ENCODE results near the gene FAM43A.

FAM43A gene

DNA sequence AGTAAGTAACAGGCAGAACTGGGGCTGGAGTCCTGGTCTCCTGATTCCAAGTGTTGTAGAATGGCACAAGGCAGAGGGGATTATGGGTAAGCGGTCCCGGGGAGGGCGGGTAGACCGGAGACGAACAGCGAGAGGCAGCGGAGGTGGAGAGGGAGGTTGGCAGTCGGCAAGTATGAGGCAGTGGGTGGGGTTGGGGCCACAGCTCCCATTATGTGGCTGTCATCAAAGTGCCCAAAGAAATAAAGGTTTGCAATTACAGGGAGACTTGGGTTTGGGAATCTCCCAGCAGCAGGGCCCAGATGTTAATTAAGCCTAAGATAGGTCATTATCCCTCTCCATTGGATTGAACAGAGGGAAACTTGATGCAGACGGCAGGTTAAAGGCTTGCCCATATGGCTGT is 16.9 kb downstream of the FAM43A start:
- in situ Hi-C loops (cut with HindIII; ENCODE audit: low sequenced_read_pairs), result no loop called here
- H3K4me3 ChIP-seq (ENCODE audit: low read depth, low read length), result no peak overlapping the region
- TF ChIP-seq, protein P1, sequence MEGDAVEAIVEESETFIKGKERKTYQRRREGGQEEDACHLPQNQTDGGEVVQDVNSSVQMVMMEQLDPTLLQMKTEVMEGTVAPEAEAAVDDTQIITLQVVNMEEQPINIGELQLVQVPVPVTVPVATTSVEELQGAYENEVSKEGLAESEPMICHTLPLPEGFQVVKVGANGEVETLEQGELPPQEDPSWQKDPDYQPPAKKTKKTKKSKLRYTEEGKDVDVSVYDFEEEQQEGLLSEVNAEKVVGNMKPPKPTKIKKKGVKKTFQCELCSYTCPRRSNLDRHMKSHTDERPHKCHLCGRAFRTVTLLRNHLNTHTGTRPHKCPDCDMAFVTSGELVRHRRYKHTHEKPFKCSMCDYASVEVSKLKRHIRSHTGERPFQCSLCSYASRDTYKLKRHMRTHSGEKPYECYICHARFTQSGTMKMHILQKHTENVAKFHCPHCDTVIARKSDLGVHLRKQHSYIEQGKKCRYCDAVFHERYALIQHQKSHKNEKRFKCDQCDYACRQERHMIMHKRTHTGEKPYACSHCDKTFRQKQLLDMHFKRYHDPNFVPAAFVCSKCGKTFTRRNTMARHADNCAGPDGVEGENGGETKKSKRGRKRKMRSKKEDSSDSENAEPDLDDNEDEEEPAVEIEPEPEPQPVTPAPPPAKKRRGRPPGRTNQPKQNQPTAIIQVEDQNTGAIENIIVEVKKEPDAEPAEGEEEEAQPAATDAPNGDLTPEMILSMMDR (IDR thresholded peaks at IDR 0.05; ENCODE audit: low read depth, low read length), result no peak
- no peak for DNase-seq (ENCODE audit: low read depth, low spot score)

DNA sequence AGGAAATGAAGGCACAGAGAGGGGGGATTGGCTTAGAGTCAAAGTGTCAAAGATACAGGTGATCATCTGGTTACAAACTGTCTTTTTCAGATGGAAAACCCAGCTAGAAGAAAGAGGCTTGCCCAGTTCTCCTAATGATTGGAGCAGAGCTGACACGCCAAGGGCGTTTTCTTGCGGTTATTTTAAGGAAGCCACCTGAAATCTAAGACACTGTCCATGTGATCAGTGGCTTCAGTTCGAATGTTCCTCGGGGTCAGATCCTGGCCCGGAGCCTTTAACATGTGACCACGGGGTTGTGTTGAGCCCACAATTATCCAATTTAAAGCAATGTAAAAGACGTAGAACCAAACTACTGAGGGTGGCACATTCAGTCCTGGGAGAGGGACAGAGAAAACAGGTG is 19.5 kb downstream of the FAM43A start:
- no peak overlapping the region for H3K4me3 ChIP-seq (ENCODE audit: low read depth, low read length)
- DNase-seq (ENCODE audit: low read depth, low spot score), result no peak
- TF ChIP-seq, protein P1 (IDR thresholded peaks at IDR 0.05; ENCODE audit: low read depth, low read length), result no peak
- in situ Hi-C loops (cut with HindIII; ENCODE audit: low sequenced_read_pairs), result no loop called here

DNA sequence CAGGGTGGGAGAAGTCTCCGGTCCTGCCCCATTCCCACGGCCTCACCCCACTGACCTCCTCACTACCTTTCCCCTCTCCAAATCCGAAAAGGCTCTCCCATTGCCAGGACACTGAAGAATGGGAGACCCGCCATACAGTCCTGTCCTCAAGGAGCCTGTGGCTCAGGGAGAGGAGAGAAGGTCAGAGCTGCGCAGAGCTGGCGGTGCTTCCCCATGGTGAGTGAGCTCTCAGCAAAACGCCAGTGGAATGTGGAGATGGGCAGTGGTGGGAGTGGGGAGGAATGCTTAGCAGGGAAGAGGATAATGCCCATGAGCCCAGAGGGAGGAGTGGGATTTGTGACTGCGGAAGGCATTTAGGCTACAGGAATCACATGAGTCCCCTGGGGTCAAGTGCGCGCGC is 20.1 kb downstream of the FAM43A start:
- TF ChIP-seq, protein P1 (IDR thresholded peaks at IDR 0.05; ENCODE audit: low read depth, low read length), result no peak
- no peak overlapping the region for H3K4me3 ChIP-seq (ENCODE audit: low read depth, low read length)
- in situ Hi-C loops (cut with HindIII; ENCODE audit: low sequenced_read_pairs), result no loop called here
- DNase-seq (ENCODE audit: low read depth, low spot score), result no peak

DNA sequence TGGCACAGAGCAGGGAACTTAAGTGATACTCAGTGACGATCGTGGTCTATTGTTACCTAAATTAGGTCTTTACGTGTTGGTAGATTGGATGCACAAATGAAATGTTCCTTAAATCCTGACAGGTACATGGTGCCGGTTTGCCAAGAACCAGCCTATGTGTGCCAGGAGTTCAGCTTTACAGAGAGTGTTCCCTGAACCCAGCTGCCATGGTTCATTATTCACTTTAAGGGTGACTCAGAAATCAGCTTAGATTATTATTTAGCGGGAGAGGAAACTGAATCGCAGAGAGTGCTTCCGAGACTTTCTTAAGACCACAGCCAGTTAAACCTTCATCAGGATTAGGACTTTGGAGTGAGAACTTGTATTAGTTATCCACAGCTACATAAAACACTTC is 21.5 kb downstream of the FAM43A start:
- in situ Hi-C loops (cut with HindIII; ENCODE audit: low sequenced_read_pairs), result no loop called here
- H3K4me3 ChIP-seq (ENCODE audit: low read depth, low read length), result no peak overlapping the region
- TF ChIP-seq, protein P1 (IDR thresholded peaks at IDR 0.05; ENCODE audit: low read depth, low read length), result no peak
- DNase-seq (ENCODE audit: low read depth, low spot score), result peak; percentile 49

GRCh38 chr3:194711286-194711685 is 25.6 kb downstream of the FAM43A start:
- in situ Hi-C loops (cut with HindIII; ENCODE audit: low sequenced_read_pairs), result no loop called here
- TF ChIP-seq, protein P1 (IDR thresholded peaks at IDR 0.05; ENCODE audit: low read depth, low read length), result no peak

GRCh38 chr3:194711913-194712312 is 26.2 kb downstream of the FAM43A start:
- TF ChIP-seq, protein P1 (IDR thresholded peaks at IDR 0.05; ENCODE audit: low read depth, low read length), result no peak
- DNase-seq (ENCODE audit: low read depth, low spot score), result peak; percentile 94
- in situ Hi-C loops (cut with HindIII; ENCODE audit: low sequenced_read_pairs), result no loop called here
- H3K4me3 ChIP-seq (ENCODE audit: low read depth, low read length), result no peak overlapping the region

More at GRCh38 chr3:194711286-194711685, 25.6 kb downstream of the FAM43A start:
- no peak overlapping the region for H3K4me3 ChIP-seq (ENCODE audit: low read depth, low read length)
- no peak for DNase-seq (ENCODE audit: low read depth, low spot score)

Measured in astrocyte of the spinal cord (primary cell).